Fibroblast of mammary gland (primary cell): ENCODE data around the gene SKIDA1.

ENCODE experiments used
- DNase-seq: peaks from one replicate; pipeline ENCODE4 v3.0.0-alpha.2; 2010; ENCODE audit warnings: low read depth
- H3K4me3 ChIP-seq: 2 replicates; pipeline ENCODE4 v1.5.1; 2011; ENCODE audit warnings: low read depth, mild to moderate bottlenecking, low read length, moderate library complexity; ENCODE audit not compliant: control insufficient read depth
- TF ChIP-seq, protein P1 (sequence below): conservative IDR thresholded peaks from 2 replicates; pipeline ENCODE4 v1.5.1; 2011; ENCODE audit warnings: low read depth, low read length, inconsistent platforms; ENCODE audit not compliant: control insufficient read depth, insufficient read depth

SKIDA1 gene

DNA sequence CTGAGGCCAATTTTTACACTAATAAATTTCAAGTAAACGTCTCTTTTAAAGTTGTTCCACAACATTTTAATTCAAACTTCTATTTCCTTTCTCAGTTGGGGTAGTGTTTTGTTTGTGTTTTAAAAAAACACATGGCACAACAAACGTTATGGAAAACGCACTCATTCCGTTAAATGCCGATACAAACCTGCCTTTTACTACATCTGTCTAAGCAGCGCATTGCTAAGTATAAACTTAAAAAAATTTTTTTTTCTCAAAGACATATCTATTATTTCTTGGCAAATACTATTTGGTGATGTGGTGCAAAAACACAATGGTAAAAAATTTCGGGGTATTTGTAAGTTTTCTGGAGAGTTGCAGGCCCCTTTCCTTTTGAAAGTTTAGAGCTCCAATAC, 1.4 kb downstream of the SKIDA1 start:
- DNase-seq, result no peak
- peak overlapping the region; percentile 76 for H3K4me3 ChIP-seq
- TF ChIP-seq, protein P1, sequence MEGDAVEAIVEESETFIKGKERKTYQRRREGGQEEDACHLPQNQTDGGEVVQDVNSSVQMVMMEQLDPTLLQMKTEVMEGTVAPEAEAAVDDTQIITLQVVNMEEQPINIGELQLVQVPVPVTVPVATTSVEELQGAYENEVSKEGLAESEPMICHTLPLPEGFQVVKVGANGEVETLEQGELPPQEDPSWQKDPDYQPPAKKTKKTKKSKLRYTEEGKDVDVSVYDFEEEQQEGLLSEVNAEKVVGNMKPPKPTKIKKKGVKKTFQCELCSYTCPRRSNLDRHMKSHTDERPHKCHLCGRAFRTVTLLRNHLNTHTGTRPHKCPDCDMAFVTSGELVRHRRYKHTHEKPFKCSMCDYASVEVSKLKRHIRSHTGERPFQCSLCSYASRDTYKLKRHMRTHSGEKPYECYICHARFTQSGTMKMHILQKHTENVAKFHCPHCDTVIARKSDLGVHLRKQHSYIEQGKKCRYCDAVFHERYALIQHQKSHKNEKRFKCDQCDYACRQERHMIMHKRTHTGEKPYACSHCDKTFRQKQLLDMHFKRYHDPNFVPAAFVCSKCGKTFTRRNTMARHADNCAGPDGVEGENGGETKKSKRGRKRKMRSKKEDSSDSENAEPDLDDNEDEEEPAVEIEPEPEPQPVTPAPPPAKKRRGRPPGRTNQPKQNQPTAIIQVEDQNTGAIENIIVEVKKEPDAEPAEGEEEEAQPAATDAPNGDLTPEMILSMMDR, result no peak

DNA sequence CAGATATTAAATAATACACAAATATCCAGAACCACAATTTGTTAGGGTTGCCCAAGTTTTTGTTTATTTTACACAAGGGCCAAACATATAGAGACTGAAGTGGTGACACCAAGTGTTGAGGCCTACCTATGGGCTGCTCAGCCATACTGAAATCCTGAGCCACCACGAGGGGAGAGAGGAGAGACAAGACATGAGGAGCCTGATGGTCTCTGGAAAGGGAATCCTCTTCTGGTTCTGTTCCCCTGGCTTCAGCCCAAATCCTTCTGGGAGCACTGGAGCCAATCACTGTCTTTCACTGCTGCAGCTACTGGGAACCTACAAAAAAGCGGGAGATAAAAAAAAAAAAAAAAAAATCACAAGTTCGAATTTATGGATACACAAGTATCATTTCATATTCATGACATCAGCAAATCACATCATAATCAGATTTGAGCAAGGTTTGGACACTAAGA, 1.9 kb downstream of the SKIDA1 start:
- DNase-seq, result peak; percentile 56
- TF ChIP-seq, protein P1, result no peak
- no peak overlapping the region for H3K4me3 ChIP-seq

DNA sequence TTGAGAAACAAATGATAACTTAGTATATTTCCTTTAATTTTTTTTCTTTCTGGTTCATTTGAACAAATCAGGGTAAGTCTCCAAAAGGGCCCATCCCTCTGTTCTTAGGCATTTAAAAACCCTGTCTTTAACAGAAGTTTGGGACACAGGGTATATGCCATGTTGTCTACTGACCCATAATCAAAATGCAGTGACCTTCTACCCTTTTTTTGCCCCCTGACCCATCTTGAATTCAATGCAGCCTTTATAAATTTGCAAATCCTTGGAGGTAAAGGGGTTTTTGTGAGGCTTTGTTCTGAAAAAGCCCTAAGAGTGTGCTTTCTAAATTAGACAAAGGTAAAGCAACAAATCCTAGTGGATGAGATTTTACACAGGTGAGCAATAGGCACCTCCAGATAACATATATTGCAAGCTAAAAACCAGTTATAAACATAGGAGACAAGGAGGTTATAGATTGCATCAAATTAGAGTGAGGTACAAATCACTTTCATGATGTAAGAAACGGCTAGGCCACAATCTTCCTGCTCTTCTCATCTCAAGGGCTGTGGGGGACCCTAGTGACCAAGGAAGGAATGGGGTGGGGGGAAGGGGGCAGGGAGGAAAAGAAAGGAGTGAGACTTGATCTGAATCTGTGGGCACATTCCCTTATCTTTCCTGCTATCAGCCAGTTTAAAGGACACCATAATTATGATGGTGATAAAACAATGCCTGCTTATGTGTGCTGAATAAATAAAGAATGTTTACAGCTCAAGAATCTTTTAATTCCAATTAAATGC, 2.7 kb downstream of the SKIDA1 start:
- no peak overlapping the region for H3K4me3 ChIP-seq
- TF ChIP-seq, protein P1, result no peak
- no peak for DNase-seq

DNA sequence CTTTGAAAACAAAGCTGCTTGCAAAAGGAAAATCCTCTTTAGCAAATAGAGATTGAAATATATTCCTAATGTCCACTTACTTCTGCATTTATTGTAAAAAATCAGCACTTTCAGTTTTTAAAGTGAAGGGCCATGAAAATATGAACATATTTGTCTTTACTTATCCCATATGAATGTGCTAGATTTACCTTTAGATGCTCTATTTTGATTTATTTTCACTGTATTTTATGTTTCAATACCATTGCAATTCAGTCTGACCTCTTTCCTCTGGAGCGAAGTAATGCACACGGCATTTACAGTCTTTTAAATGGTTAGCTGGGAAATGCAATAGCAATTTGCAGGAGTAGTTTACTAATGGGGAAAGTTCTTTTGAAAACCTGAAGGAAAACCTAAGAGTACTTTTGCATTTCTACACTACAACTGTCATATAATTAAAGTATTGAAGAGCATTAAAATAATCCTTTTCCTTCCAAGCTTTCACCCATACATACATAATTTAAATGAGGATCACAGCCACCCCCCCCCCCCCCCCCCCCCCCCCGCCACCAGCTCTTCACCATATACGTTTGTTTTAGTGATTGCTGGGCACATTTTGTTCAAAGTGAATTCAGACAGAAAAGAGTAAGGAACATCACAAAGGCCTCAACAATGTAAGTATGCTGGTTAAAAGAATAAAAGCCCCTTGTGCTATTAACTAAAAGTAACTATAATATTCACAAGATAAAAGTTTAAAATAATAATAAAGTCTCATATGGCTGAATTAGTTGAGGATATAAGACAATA, 3.5 kb downstream of the SKIDA1 start:
- TF ChIP-seq, protein P1, result no peak
- H3K4me3 ChIP-seq, result no peak overlapping the region
- DNase-seq, result no peak

DNA sequence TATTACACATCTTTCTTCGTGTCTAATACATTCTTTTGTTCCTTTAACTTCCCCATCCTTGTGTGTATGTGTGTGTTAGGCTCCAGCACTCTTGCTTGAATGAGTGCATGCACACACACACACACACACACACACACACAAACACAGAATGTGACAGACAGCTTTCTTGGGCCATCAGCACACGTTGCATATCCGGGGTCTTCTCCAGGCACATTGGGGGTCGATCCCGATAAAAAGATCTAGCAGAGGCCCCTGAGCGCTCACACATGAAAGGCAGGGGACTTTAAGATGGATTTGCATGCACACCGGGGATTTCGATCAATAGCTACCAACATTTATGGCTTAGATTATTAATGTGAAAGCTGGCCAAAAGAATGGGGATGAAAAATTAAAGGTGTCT, 4.5 kb downstream of the SKIDA1 start:
- TF ChIP-seq, protein P1, result no peak
- DNase-seq, result no peak
- no peak overlapping the region for H3K4me3 ChIP-seq

DNA sequence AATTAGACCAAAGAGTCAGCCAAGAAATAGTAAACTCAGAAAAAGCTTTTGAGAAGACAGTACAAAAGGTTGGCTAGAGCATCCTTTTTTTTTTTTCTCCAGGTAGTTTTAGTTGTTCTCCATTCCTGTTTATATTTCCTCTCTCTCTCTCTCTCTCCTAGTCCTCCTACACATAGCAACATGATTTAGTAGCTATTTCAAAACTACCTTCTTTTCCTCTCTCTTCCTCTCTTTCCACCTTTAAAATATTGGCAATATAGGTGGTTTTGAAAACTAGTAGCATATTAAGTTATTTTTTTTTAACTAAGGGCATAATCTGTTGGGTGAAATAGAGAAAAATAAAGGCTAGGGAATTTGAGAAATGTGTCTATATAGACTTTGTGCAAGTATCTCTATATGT, 5.0 kb downstream of the SKIDA1 start:
- no peak for DNase-seq
- TF ChIP-seq, protein P1, result no peak
- peak overlapping the region; percentile 61 for H3K4me3 ChIP-seq
